ENCODE results near the gene STMP1. TPM values are rescaled to one million over a fixed set of nuclear protein-coding genes. Genes with fewer than 3 reads are reported as not detected.

The STMP1 gene
- total RNA-seq, 1 donor from 2014 or later, result 10.1 TPM

DNA sequence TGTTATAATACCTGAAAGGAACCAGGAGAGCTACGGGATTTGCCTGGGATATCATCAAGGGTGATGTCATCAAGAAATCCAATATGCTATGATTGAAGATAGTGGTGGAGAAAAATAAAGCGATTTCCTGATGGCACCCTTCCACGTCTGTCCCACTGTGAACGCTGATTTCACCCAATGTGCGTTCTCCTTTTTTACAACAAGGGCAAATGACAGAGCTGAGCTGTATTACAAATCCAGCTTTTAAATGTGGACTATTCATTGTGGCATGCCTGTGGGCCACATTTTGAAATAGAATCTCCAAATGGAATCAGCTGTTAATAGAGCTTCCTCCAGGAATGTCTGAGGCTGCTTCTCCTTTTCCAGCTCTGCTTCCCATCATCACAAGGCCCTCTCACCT is 42.4 kb downstream of the STMP1 start:
- no peaks in the 10 kb centered on the region for H3K4me1 ChIP-seq
- intact Hi-C loops (cut with DNase I), result no loop called here
- no peak for TF ChIP-seq CTCF (IDR thresholded peaks at IDR 0.05)
- DNase-seq (ENCODE audit: low spot score in 2 of 2), result no peak
- H3K36me3 ChIP-seq, result no peaks in the 10 kb centered on the region
- no peaks in the 10 kb centered on the region for H3K9me3 ChIP-seq
- H3K27ac ChIP-seq, result no peak overlapping the region
- H3K27me3 ChIP-seq, result no peaks in the 10 kb centered on the region
- no peak overlapping the region for H3K4me3 ChIP-seq

- Histone ChIP-seq H3K4me3 (no peak overlapping the region), H3K27me3 (no peaks in the 10 kb centered on the region), H3K9me3 (no peaks in the 10 kb centered on the region), H3K36me3 (no peaks in the 10 kb centered on the region), H3K4me1 (peaks cover 0 to 3% of the 10 kb centered on the region in 2 donors), H3K27ac (no peak overlapping the region)
- no peak for TF ChIP-seq CTCF (IDR thresholded peaks at IDR 0.05)
- DNase-seq (ENCODE audit: low spot score in 2 of 2), result no peak
- intact Hi-C loops (cut with DNase I), result no loop called here
Observed at GRCh38 chr7:135706038-135706742, 43.9 kb downstream of the STMP1 start.

GRCh38 chr7:135706858-135707569 is 44.7 kb downstream of the STMP1 start:
- Histone ChIP-seq H3K4me3 (no peak overlapping the region), H3K4me1 (peaks cover 0 to 7% of the 10 kb centered on the region in 2 donors), H3K27me3 (no peaks in the 10 kb centered on the region), H3K27ac (no peak overlapping the region), H3K36me3 (no peaks in the 10 kb centered on the region), H3K9me3 (no peaks in the 10 kb centered on the region)
- intact Hi-C loops (cut with DNase I), result no loop called here
- TF ChIP-seq CTCF (IDR thresholded peaks at IDR 0.05), result no peak
- DNase-seq (ENCODE audit: low spot score in 2 of 2), result no peak

GRCh38 chr7:135707570-135707966 is 45.3 kb downstream of the STMP1 start:
- no peaks in the 10 kb centered on the region for H3K36me3 ChIP-seq
- no peak overlapping the region for H3K27ac ChIP-seq
- H3K9me3 ChIP-seq, result no peaks in the 10 kb centered on the region
- intact Hi-C loops (cut with DNase I), result no loop called here
- DNase-seq (ENCODE audit: low spot score in 2 of 2), result no peak
- peaks cover 0 to 10% of the 10 kb centered on the region in 2 donors for H3K4me1 ChIP-seq
- H3K27me3 ChIP-seq, result no peaks in the 10 kb centered on the region
- no peak overlapping the region for H3K4me3 ChIP-seq
- no peak for TF ChIP-seq CTCF (IDR thresholded peaks at IDR 0.05)

DNA sequence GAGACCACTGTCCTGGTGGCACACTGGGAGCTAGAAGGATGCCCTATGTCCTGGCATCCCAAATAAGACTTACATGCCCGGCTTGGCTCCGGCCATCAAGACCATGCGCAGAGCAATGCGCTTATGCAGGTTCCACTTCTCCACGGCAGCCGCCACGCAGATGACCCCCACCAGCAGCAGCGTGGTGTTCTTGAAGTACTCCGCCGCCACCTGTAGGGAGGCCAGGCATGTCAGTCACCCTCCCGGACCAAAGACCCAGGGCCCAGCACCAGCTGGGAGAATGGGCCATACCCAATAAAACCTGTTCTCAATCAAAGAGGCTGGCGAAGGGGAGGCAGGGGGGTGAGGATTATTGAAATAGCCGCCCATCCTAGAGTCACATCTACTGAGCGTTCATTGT is 45.7 kb downstream of the STMP1 start:
- no peak for TF ChIP-seq CTCF (IDR thresholded peaks at IDR 0.05)
- intact Hi-C loops (cut with DNase I), result no loop called here
- Histone ChIP-seq H3K27ac (no peak overlapping the region), H3K27me3 (no peaks in the 10 kb centered on the region), H3K4me3 (no peak overlapping the region), H3K36me3 (no peaks in the 10 kb centered on the region), H3K9me3 (no peaks in the 10 kb centered on the region), H3K4me1 (peaks cover 0 to 15% of the 10 kb centered on the region in 2 donors)
- DNase-seq (ENCODE audit: low spot score in 2 of 2), result no peak

Data from ascending aorta (tissue), 2 donors.